Renal cortex interstitium (tissue), 3 donors: ENCODE data around the gene ROR1. TPM values are rescaled to one million over a fixed set of nuclear protein-coding genes. Genes with fewer than 3 reads are reported as not detected.

Source experiments
- polyA plus RNA-seq, 3 donors: library from polyadenylated mRNA; unstranded; fragments of 120-200 nt; gene quantifications; one replicate each; pipeline ENCODE4 v1.2.1, GENCODE V29; 2013; ENCODE audit not compliant: insufficient read length in 3 of 3

Gene ROR1
- polyA plus RNA-seq, 3 donors = 31.0 to 35.7 (median 32.8) TPM

Other genes with a start within 250 kb of the ROR1 start
- 10 to 100 TPM; 30.4 to 33.3 (median 32.4) TPM for gene PGM1, start 180.6 kb upstream of the ROR1 start, polyA plus RNA-seq